Pons (tissue), 1 donor: ENCODE results near the gene DHRS2.

Experiments used
- DNase-seq: peaks from one replicate; pipeline ENCODE4 v3.0.0-alpha.2; 2016; ENCODE audit warnings: low spot score

DHRS2 gene

DNA sequence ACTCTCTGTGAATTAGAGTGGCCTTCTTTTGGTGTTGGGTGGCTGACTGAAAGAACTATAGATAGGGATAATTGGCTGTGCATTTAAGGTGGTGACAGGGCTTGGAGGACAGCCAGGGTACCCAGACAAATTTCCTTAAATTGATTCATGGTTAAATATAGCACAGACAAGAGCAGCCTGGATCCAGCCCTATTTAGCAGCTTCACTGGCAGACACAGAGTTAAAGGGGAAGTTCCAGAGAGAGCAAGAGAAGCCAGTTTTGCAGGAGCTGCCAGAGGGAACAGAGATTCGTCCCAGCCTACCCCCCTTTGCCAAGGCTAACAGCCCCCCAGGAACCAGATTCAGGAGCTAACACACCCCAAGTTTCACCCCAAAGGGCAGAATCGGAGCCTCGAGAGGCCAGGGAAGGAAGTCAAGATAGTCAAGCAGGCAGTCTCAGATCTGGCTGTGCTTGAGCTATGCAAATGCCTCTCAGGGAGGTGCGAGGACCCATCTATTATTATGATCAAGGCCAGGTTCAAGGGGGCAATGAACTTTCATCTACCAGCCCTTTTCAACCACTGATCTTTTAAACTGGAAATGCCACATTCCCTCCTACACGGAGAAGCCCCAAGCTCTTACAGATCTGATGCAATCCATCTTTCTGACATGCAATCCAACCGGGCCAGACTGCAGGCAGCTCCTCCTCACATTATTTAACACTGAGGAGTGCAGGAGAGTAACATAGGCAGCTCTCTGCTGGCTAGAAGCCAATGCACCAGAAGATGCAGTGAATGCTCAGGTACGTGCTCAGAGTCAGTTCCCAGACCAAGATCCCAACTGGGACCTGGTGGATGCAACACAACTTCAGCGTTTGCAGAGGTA lies 58.2 kb downstream of the DHRS2 start:
- DNase-seq: no peak
